ENCODE data around the gene RASAL2. TPM values are rescaled to one million over a fixed set of nuclear protein-coding genes. Genes with fewer than 3 reads are reported as not detected.

The RASAL2 gene
- 0.55 TPM for polyA plus RNA-seq (2012; ENCODE audit: missing spikeins)

DNA sequence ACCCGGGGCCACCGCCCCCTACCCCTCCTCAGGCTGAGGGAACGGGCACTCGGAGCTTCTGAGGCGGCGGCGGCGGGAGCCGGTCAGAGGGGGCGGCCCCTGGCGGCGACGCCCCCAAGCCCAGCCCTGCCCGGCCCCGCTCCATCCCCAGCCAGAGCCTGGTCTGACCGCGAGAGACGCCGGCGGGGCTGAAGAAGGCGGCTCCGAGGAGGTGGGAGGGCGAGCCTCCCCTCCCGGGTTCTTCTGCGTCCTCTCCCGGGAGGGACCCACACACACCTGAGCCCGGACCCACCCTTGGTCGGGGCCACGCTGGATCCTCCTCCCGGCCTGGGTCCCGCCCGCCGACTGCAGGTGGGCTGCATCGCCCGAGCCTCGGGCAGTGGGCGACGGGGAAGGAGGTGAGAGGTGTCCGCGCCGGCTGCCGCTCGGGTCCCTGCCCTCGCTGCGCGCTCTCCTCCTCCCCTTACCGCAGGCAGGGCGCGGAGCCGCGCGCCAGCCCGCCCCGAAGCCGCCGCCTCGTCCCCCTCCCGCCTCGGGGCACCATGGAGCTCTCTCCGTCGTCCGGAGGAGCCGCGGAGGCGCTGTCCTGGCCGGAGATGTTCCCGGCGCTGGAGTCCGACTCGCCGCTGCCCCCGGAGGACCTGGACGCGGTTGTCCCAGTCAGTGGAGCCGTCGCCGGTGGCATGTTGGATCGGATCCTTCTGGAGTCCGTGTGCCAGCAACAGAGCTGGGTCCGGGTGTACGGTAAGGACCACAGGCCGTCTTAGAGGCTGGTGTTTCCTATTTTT is at the start of gene RASAL2:
TSS of gene RASAL2 (plus strand) at position 154 of the 788 bp plus-strand sequence. CDS start at position 543, 389 bp downstream.
- DNase-seq (ENCODE audit: insufficient read length) = peak; percentile 43
- TF ChIP-seq POLR2A (IDR thresholded peaks at IDR 0.05; ENCODE audit: low read depth, low read length) = no peak
- no peak for FAIRE-seq

DNA sequence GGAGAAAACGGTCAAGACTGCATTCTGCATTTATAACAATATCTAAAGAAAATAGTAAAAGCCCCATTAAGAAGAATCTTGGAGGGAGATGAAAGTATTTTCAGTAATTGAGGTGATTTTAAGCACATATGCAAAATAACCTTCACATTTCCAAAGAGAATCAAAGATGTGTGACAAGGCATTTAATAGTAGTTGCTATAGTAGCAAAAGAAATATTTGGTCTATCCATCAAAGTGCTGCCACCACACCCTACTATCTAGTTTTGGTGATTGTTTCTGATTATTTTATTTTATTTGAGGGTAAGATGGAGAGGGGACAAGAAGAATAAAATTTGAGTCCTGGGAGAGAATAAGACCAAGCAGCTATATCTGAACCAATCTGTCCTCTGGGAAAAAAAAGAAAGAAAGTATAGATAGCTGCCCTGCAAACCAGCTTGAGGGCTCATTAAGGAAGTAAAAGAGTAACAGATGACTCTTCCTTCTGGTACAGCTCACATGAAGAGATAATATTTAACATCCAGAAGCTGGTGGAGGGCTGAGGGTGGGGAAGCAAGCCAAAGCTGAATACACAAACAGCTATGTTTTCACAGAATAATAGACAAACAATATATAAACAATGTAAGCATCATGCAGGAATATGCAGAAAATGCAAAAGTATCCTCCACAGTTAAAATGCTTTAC is 47.2 kb upstream of the RASAL2 start:
- DNase-seq (ENCODE audit: insufficient read length) (no peak), FAIRE-seq (no peak)
- TF ChIP-seq POLR2AphosphoS5 (IDR thresholded peaks at IDR 0.05; ENCODE audit: low read depth, low read length) = no peak
- TF ChIP-seq POLR2A (IDR thresholded peaks at IDR 0.05; ENCODE audit: low read depth, low read length) = no peak

GRCh38 chr1:178047403-178048093 is 46.4 kb upstream of the RASAL2 start:
- DNase-seq (ENCODE audit: insufficient read length) (no peak), FAIRE-seq (no peak)
- TF ChIP-seq POLR2A (IDR thresholded peaks at IDR 0.05; ENCODE audit: low read depth, low read length) = no peak
- TF ChIP-seq TAF1 (IDR thresholded peaks at IDR 0.05; ENCODE audit: borderline replicate concordance, low read depth, low read length) = no peak
- no peak for TF ChIP-seq POLR2AphosphoS5 (IDR thresholded peaks at IDR 0.05; ENCODE audit: low read depth, low read length)

- TF ChIP-seq POLR2AphosphoS5 (IDR thresholded peaks at IDR 0.05; ENCODE audit: low read depth, low read length) (no peak), POLR2A (IDR thresholded peaks at IDR 0.05; ENCODE audit: low read depth, low read length) (no peak), TAF1 (IDR thresholded peaks at IDR 0.05; ENCODE audit: borderline replicate concordance, low read depth, low read length) (no peak)
- FAIRE-seq = no peak
- no peak for DNase-seq (ENCODE audit: insufficient read length)
Observed at GRCh38 chr1:178048426-178048825, 45.5 kb upstream of the RASAL2 start.

GRCh38 chr1:178048883-178049282 is 45.0 kb upstream of the RASAL2 start:
- no peak for FAIRE-seq
- TF ChIP-seq POLR2AphosphoS5 (IDR thresholded peaks at IDR 0.05; ENCODE audit: low read depth, low read length) (no peak), TAF1 (IDR thresholded peaks at IDR 0.05; ENCODE audit: borderline replicate concordance, low read depth, low read length) (no peak), POLR2A (IDR thresholded peaks at IDR 0.05; ENCODE audit: low read depth, low read length) (no peak)
- no peak for DNase-seq (ENCODE audit: insufficient read length)

- TF ChIP-seq POLR2A (IDR thresholded peaks at IDR 0.05; ENCODE audit: low read depth, low read length) (no peak), POLR2AphosphoS5 (IDR thresholded peaks at IDR 0.05; ENCODE audit: low read depth, low read length) (no peak), TAF1 (IDR thresholded peaks at IDR 0.05; ENCODE audit: borderline replicate concordance, low read depth, low read length) (no peak)
- FAIRE-seq (no peak), DNase-seq (ENCODE audit: insufficient read length) (no peak)
Observed at GRCh38 chr1:178050084-178050483, 43.8 kb upstream of the RASAL2 start.

DNA sequence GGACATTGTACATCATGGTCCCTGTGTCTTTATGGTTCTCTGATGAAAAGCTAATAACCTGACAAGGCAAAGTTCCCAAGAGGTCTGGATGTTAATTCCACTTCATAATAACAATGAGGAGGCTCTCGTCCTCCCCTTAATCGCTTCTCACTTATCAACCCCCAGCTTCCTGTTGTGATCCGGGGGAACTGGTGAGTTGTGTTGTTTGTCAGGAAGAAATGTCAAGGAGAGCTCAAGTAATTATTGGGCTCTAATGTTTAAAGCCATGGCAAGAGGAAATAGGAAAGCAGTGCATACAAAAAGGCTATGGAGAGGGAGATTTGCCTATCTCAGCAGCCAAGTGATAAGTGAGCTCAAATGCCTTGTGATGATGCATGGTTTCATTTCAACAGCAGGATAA is 42.8 kb upstream of the RASAL2 start:
- no peak for DNase-seq (ENCODE audit: insufficient read length)
- no peak for TF ChIP-seq POLR2A (IDR thresholded peaks at IDR 0.05; ENCODE audit: low read depth, low read length)
- TF ChIP-seq POLR2AphosphoS5 (IDR thresholded peaks at IDR 0.05; ENCODE audit: low read depth, low read length) = no peak
- TF ChIP-seq TAF1 (IDR thresholded peaks at IDR 0.05; ENCODE audit: borderline replicate concordance, low read depth, low read length) = no peak
- no peak for FAIRE-seq

DNA sequence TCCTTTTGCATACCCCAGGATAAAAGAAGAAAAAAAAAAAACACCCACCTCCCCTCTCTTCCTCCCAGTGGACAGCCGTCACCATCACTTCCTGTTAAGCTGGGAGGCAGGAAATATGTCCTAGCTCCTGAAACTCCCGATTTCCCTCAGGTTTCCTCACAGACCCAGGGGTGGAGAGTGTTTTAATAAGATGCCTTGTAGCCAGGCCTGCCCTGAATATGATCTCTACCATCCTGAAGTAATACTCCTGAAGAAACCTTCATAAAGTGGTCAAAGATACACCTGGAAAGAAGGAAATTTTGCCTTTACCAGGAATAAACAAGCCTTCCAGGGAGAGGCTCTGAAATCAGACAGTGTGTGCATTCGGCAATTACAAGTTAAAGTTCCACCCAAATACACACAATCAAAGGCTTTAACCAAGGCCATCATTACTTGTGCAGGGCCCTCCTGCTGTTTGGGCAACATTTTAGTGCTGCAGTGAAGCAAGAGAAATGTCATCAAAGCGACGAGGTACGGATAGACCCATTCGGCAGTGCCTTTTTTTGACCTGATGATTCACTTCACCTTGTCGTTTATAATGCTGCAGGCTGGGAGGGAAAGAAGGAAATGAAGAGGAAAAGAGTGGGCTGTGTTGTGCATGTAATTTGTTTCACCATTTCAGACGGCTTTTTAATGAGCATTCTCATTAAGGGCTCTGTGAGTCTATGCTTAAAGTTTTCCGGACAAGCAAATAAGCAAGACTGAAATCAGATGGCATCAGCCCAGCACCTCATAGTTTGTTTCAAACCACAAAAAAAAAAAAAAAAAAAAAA is 41.0 kb upstream of the RASAL2 start:
- DNase-seq (ENCODE audit: insufficient read length) = no peak
- TF ChIP-seq POLR2AphosphoS5 (IDR thresholded peaks at IDR 0.05; ENCODE audit: low read depth, low read length) = no peak
- no peak for TF ChIP-seq TAF1 (IDR thresholded peaks at IDR 0.05; ENCODE audit: borderline replicate concordance, low read depth, low read length)
- no peak for TF ChIP-seq POLR2A (IDR thresholded peaks at IDR 0.05; ENCODE audit: low read depth, low read length)
- no peak for FAIRE-seq

DNA sequence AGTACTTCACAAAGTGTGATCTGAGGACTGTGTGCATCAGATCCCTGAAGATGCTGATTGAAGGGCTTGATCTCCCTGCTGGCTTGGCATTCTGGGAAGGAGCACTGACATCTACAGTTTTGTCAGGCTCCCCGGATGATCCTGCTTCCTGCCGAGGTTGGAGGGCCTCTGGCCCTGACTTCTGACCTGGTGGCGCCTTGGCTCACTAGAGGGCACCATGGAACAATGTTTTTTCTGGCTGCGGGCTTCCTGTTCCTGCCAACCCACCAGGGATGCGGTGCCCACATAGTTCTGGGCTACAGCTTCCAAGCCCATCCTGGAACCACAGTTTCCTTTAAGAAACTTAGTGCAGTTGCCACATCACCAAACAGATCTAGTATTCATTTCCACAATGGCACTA is 38.8 kb upstream of the RASAL2 start:
- DNase-seq (ENCODE audit: insufficient read length) (no peak), FAIRE-seq (no peak)
- TF ChIP-seq POLR2A (IDR thresholded peaks at IDR 0.05; ENCODE audit: low read depth, low read length) (no peak), POLR2AphosphoS5 (IDR thresholded peaks at IDR 0.05; ENCODE audit: low read depth, low read length) (no peak), TAF1 (IDR thresholded peaks at IDR 0.05; ENCODE audit: borderline replicate concordance, low read depth, low read length) (no peak)

DNA sequence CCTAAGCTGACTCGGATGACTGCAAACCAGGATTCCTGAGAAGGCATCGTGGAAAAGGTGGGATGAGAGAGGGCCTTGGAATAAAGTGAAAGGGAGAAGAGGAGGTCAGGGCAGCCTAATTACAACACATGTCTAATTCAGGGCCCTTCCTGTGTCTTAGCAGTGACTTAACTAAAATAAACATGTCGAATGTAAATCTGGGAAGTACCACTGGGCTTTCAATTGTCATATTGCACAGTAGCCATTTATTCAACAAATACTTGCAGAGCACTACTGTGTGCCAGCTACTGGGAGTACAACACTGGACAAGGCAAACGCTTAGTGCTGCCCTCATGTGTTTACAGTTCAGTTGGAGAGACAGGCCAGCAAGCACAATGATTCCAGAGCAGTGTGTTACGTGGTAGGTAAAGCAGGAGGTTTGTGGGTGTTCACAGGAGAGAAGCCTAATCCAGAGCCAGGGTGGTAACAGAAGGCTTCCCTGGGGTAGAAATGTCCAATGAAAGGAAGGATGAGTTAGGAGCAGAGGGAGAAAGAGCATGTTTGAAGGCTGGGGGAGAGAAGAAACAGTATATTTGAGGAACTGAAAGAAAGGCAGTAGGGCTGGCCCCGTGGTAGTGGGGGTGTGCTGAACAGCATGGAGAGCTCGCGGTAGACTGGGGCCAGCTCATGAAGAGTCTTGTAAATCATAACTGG is 38.0 kb upstream of the RASAL2 start:
- peak; percentile 27 for DNase-seq (ENCODE audit: insufficient read length)
- TF ChIP-seq TAF1 (IDR thresholded peaks at IDR 0.05; ENCODE audit: borderline replicate concordance, low read depth, low read length) (no peak), POLR2A (IDR thresholded peaks at IDR 0.05; ENCODE audit: low read depth, low read length) (no peak), POLR2AphosphoS5 (IDR thresholded peaks at IDR 0.05; ENCODE audit: low read depth, low read length) (no peak)
- FAIRE-seq = peak; percentile 5

Data from GM12892 (cell line).